Fibroblast of lung (primary cell): ENCODE data around the gene TRIM5.

Source experiments
- EZH2 ChIP-seq: IDR thresholded peaks from 2 replicates; pipeline ENCODE4 v1.5.1; 2012; ENCODE audit warnings: low read length, control low read depth, mild to moderate bottlenecking; ENCODE audit errors: missing control alignments
- TF ChIP-seq, protein P1 (sequence below), 2 donors: IDR thresholded peaks in 1 of 2; conservative IDR thresholded peaks in 1 of 2; 1 replicate in 1 of 2; 2 replicates in 1 of 2; pipeline ENCODE4 v1.5.1; 2011 to 2012; ENCODE audit warnings: low read length in 2 of 2, control low read depth in 1 of 2, inconsistent platforms in 1 of 2, low read depth in 1 of 2, mild to moderate bottlenecking in 1 of 2

DNA sequence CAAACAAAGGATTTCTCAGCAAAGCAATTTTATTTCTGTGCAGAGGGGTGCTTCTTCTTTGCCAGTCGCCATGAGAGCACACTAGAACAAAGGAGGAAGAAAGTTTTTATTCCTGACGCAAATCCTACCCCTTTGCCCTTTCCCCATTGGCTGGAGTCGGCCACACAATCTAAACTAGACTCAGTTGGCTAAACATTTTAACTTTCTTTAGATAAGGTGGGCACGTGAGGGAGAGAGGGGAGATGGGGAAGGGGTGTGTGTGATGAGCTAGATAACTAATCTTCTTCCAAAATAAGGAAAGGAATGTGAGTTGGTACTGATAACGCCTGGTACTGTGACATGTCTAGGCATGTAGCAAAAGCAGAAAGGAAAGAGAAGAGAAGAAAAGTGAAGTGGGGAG lies 5.3 kb upstream of the TRIM5 start:
- TF ChIP-seq, protein P1, sequence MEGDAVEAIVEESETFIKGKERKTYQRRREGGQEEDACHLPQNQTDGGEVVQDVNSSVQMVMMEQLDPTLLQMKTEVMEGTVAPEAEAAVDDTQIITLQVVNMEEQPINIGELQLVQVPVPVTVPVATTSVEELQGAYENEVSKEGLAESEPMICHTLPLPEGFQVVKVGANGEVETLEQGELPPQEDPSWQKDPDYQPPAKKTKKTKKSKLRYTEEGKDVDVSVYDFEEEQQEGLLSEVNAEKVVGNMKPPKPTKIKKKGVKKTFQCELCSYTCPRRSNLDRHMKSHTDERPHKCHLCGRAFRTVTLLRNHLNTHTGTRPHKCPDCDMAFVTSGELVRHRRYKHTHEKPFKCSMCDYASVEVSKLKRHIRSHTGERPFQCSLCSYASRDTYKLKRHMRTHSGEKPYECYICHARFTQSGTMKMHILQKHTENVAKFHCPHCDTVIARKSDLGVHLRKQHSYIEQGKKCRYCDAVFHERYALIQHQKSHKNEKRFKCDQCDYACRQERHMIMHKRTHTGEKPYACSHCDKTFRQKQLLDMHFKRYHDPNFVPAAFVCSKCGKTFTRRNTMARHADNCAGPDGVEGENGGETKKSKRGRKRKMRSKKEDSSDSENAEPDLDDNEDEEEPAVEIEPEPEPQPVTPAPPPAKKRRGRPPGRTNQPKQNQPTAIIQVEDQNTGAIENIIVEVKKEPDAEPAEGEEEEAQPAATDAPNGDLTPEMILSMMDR (conservative IDR thresholded peaks at IDR 0.05 in 1 of 2, IDR thresholded peaks at IDR 0.05 in 1 of 2; ENCODE audit: low read depth in 1 of 2, low read length in 2 of 2): no peak
- TF ChIP-seq EZH2: no peak
